Mesodermal cell (in vitro differentiated cells): ENCODE results near the gene TRIM17.

Experiments used
- H3K27ac ChIP-seq: 2 replicates; pipeline ENCODE4 v1.7.0; 2013; ENCODE audit warnings: mild to moderate bottlenecking, low read depth, low read length, moderate library complexity; ENCODE audit not compliant: severe bottlenecking
- H3K36me3 ChIP-seq: 2 replicates; pipeline ENCODE4 v1.7.1; 2013; ENCODE audit warnings: mild to moderate bottlenecking, low read length, moderate library complexity; ENCODE audit not compliant: control insufficient read depth, insufficient read depth
- H3K4me1 ChIP-seq: one replicate; pipeline ENCODE4 v1.7.1; 2013; ENCODE audit warnings: mild to moderate bottlenecking, low read length; ENCODE audit not compliant: insufficient read depth, control insufficient read depth, poor library complexity, severe bottlenecking
- H3K4me3 ChIP-seq: 2 replicates; pipeline ENCODE4 v1.7.0; 2013; ENCODE audit warnings: low read length, control low read depth, mild to moderate bottlenecking; ENCODE audit not compliant: insufficient read depth, poor library complexity, severe bottlenecking; ENCODE audit errors: extremely low read depth
- H3K9me3 ChIP-seq: 2 replicates; pipeline ENCODE4 v1.7.1; 2013; ENCODE audit warnings: mild to moderate bottlenecking, low read length, moderate library complexity; ENCODE audit not compliant: control insufficient read depth
- WGBS, 2 experiments: methylation state at CpG; one replicate each; pipeline ENCODE4 v1.1.5; 2013; ENCODE audit warnings: missing lambda C conversion rate in 2 of 2; ENCODE audit not compliant: insufficient coverage in 2 of 2; 5-methylcytosine and 5-hydroxymethylcytosine counted together

Gene TRIM17

DNA sequence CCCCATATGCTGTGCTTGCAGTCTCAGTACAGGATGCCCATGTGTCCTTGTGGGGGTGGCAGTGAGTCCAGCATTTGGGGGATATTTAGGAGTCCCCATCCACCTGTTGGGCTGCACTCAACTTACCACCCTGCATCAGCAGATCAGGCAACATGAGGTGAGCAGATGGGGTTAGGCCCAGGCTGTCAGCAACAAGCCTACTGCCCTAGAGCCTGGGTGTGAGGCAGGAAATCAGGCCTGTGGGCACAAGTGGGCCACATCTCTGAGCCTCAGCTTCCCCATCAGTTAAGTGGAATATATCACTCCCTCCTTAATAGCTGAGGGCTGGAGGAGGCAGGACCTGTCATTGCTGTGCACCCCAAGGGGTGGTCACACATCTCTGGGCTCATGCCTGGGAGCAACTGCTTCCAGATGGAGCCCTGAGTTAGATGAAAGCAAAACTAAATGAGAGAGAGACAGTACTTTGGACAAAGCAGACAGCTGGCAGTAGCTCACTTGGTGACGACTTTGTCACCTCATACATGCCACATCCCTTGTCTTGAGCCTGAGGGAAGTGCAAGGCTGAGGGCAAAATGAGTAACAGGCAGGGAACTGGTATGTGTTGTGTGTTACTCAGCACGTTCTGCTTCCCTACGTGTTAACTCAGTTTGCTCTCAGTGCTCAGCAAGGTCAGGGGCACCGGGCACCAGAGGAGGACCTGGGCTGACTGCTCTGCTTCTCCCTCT, 58.5 kb downstream of the TRIM17 start:
- whole genome bisulfite sequencing, 2 experiments: 94% methylated on average over 3 of the region's 4 CpGs
- Histone ChIP-seq H3K27ac (no peak overlapping the region), H3K36me3 (no peaks in the 10 kb centered on the region), H3K9me3 (no peaks in the 10 kb centered on the region), H3K4me1 (no peaks in the 10 kb centered on the region), H3K4me3 (no peak overlapping the region)
